ENCODE measurements around the gene HMCN1. TPM values are rescaled to one million over a fixed set of nuclear protein-coding genes. Genes with fewer than 3 reads are reported as not detected.

Gene HMCN1
- total RNA-seq, 1 donor from 2014 or later: 80.0 TPM

DNA sequence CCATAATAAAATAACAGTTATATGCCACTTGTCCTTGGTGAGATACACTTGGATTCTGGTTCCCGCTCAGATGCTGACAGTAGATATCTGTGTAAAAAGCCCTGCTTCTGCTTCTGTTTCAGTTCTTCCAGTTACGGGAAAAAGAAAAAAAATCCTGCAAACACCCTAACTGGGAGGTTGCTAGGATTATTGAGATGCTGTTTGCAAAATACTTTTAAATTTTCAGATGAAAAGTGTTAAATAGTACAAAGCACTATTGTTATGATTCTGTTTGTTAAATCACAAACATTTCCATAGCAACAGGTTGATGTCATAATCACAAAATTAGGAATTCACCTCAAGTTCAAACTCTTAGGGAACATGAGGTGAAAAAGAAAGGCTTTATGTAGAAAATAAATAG, 232.3 kb downstream of the HMCN1 start:
- Mint-ChIP-seq H3K4me1 (ENCODE audit: low read depth) (peaks cover 73% of the 10 kb centered on the region), H3K36me3 (ENCODE audit: low read depth) (no peaks in the 10 kb centered on the region), H3K9me3 (ENCODE audit: low read depth) (no peaks in the 10 kb centered on the region), H3K27me3 (ENCODE audit: low read depth) (no peaks in the 10 kb centered on the region), H3K4me3 (ENCODE audit: unreplicated experiment) (peak overlapping the region; percentile 21), H3K27ac (ENCODE audit: unreplicated experiment) (peak overlapping the region; percentile 93)
- TF ChIP-seq, protein P1, sequence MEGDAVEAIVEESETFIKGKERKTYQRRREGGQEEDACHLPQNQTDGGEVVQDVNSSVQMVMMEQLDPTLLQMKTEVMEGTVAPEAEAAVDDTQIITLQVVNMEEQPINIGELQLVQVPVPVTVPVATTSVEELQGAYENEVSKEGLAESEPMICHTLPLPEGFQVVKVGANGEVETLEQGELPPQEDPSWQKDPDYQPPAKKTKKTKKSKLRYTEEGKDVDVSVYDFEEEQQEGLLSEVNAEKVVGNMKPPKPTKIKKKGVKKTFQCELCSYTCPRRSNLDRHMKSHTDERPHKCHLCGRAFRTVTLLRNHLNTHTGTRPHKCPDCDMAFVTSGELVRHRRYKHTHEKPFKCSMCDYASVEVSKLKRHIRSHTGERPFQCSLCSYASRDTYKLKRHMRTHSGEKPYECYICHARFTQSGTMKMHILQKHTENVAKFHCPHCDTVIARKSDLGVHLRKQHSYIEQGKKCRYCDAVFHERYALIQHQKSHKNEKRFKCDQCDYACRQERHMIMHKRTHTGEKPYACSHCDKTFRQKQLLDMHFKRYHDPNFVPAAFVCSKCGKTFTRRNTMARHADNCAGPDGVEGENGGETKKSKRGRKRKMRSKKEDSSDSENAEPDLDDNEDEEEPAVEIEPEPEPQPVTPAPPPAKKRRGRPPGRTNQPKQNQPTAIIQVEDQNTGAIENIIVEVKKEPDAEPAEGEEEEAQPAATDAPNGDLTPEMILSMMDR (IDR thresholded peaks at IDR 0.05): no peak
- no peak for DNase-seq (ENCODE audit: low spot score)

DNA sequence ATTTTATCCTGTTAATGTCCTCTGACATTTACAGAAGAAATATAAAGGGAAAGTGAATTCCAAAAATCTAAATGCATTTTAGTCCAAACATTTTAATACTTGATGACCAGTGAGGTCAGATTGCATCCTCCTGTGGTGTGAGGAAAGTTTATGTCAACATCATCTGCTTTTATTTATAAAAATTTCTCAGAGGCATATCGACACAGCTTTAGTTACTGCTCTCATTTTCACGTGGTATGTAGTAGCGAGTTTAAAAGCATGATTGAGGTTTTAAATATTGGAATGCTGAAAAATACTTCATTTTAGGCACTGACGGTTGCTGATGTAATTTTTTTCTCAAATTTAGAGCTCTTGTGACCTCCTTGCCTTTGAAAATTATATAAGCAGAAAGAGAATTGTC, 234.8 kb downstream of the HMCN1 start:
- TF ChIP-seq, protein P1 (IDR thresholded peaks at IDR 0.05): no peak
- H3K9me3 Mint-ChIP-seq (ENCODE audit: low read depth): no peaks in the 10 kb centered on the region
- no peaks in the 10 kb centered on the region for H3K27me3 Mint-ChIP-seq (ENCODE audit: low read depth)
- peak overlapping the region; percentile 72 for H3K27ac Mint-ChIP-seq (ENCODE audit: unreplicated experiment)
- H3K36me3 Mint-ChIP-seq (ENCODE audit: low read depth): no peaks in the 10 kb centered on the region
- H3K4me1 Mint-ChIP-seq (ENCODE audit: low read depth): peaks cover 87% of the 10 kb centered on the region
- DNase-seq (ENCODE audit: low spot score): no peak
- no peak overlapping the region for H3K4me3 Mint-ChIP-seq (ENCODE audit: unreplicated experiment)

DNA sequence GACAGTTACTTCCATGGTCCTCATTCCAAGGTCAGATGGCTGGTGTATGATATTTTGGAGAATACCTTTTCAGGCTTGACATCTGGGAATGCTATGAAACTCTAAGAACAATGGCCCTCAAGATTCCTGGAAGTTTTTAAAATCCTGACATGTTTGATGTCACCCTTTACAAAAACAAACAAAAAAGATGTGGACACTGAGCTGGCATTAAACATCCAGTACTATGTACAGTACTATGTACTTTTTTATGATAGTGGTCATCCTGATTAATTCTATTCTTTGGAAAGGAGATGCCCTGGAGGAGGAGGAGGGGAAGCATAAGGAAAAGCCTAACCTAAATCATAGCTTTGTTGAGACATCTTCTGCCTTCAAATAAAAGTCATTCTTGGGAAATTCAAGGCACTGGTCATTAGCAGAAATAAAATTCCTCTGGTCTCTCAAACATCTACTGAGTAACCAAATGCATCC, 235.4 kb downstream of the HMCN1 start:
- TF ChIP-seq, protein P1 (IDR thresholded peaks at IDR 0.05): no peak
- H3K27me3 Mint-ChIP-seq (ENCODE audit: low read depth): no peaks in the 10 kb centered on the region
- H3K4me1 Mint-ChIP-seq (ENCODE audit: low read depth): peaks cover 87% of the 10 kb centered on the region
- H3K4me3 Mint-ChIP-seq (ENCODE audit: unreplicated experiment): no peak overlapping the region
- H3K36me3 Mint-ChIP-seq (ENCODE audit: low read depth): no peaks in the 10 kb centered on the region
- no peaks in the 10 kb centered on the region for H3K9me3 Mint-ChIP-seq (ENCODE audit: low read depth)
- no peak for DNase-seq (ENCODE audit: low spot score)
- H3K27ac Mint-ChIP-seq (ENCODE audit: unreplicated experiment): peak overlapping the region; percentile 72

DNA sequence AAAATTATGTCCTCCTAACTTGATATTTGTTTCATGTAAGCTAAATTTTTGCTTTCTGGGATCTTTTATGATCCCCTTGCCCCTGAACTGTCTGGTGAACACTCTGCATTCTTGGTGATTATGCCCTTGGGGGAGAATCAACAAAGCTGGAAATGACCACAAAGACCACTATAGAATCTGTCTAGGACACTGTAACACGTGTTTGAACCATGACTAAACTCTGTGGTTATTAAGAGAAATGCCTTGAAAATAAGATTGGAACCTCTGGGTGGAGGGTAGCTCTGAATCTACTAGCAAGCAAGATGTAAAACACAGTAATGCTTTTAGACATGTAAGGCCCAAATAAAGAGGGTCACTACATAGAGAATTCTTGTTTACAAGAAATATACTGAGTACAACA, 237.5 kb downstream of the HMCN1 start:
- Mint-ChIP-seq H3K27ac (ENCODE audit: unreplicated experiment) (peak overlapping the region; percentile 81), H3K36me3 (ENCODE audit: low read depth) (peaks cover 3% of the 10 kb centered on the region)
- no peak for DNase-seq (ENCODE audit: low spot score)

DNA sequence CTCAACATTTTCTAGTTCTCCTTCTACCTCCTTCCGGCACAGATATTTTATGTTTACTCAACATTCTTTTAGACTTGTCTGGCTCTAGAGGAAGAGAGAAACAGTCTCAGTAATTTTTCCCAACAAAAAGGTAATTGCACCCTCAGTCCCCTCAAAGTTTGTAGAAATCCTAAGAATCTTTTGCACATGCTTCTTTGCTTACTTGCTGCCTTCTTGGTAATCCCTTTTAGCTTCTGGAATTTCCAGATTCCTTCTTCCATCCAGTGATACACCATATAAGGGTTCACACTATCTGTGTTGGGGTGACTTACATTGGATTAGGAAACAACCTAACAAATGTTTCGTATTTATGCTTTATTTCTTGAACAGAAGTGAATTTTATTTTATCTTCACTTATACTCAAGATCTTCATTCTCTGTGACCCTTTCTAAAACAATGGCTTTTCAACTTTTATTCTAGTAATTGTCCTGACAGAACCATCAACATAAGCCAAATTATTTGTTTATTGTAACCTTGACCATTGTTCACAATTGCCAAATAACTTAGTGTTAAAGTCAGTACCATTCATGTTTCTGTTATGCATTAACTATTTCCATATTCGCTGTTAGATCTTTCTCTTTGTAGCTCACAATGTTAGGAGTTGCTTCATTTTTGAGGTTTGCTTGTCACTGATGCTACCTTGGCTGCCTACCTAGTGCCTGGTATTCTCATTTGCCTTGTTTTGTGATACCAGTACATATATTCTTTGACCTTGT, 238.1 kb downstream of the HMCN1 start:
- no peak for DNase-seq (ENCODE audit: low spot score)
- peaks cover 2% of the 10 kb centered on the region for H3K9me3 Mint-ChIP-seq (ENCODE audit: low read depth)
- no peak overlapping the region for H3K4me3 Mint-ChIP-seq (ENCODE audit: unreplicated experiment)
- TF ChIP-seq, protein P1 (IDR thresholded peaks at IDR 0.05): no peak
- H3K4me1 Mint-ChIP-seq (ENCODE audit: low read depth): peaks cover 73% of the 10 kb centered on the region
- peaks cover 3% of the 10 kb centered on the region for H3K36me3 Mint-ChIP-seq (ENCODE audit: low read depth)
- H3K27ac Mint-ChIP-seq (ENCODE audit: unreplicated experiment): peak overlapping the region; percentile 81
- no peaks in the 10 kb centered on the region for H3K27me3 Mint-ChIP-seq (ENCODE audit: low read depth)

More for the DNA sequence above, 237.5 kb downstream of the HMCN1 start:
- Mint-ChIP-seq H3K9me3 (ENCODE audit: low read depth) (peaks cover 2% of the 10 kb centered on the region), H3K4me1 (ENCODE audit: low read depth) (peaks cover 75% of the 10 kb centered on the region), H3K4me3 (ENCODE audit: unreplicated experiment) (no peak overlapping the region), H3K27me3 (ENCODE audit: low read depth) (no peaks in the 10 kb centered on the region)
- TF ChIP-seq, protein P1 (IDR thresholded peaks at IDR 0.05): no peak

Measured in chondrocyte (in vitro differentiated cells).